WTC11 (cell line): ENCODE measurements around the gene OBSCN. TPM values are rescaled to one million over a fixed set of nuclear protein-coding genes. Genes with fewer than 3 reads are reported as not detected.

Experiments
- ATAC-seq: fragments of 200-7000 bp; cut with Tn5 transposase; 2 replicates; pipeline ENCODE4 v1.10.0; 2021; ENCODE audit warnings: mild to moderate bottlenecking, moderate library complexity
- CTCF ChIA-PET: fragments of 300-600 bp; sonication (Branson Sonifier 250); formaldehyde crosslinking; loops from one replicate; lab custom pipeline; 2021; ENCODE audit warnings: antibody characterized with exemption; lab: Charles Lee
- POLR2A ChIA-PET: fragments of 350-600 bp; sonication (Branson Sonifier 250); formaldehyde crosslinking; loops from one replicate; lab custom pipeline; 2021; ENCODE audit warnings: antibody characterized with exemption; lab: Charles Lee
- DNase-seq: peaks from one replicate; pipeline ENCODE4 v3.0.0; 2021; ENCODE audit warnings: low spot score
- H3K27ac Mint-ChIP-seq: 2 replicates; pipeline ENCODE4 v1.8.0; 2021; ENCODE audit warnings: mixed read lengths
- H3K27me3 Mint-ChIP-seq: 2 replicates; pipeline ENCODE4 v1.8.0; 2021; ENCODE audit warnings: low read depth, mild to moderate bottlenecking, moderate library complexity, mixed read lengths
- H3K36me3 Mint-ChIP-seq: 2 replicates; pipeline ENCODE4 v1.8.0; 2021; ENCODE audit warnings: mixed read lengths
- H3K4me1 Mint-ChIP-seq: 2 replicates; pipeline ENCODE4 v1.8.0; 2022; ENCODE audit warnings: mixed read lengths
- H3K4me3 Mint-ChIP-seq: 2 replicates; pipeline ENCODE4 v1.8.0; 2021; ENCODE audit warnings: mild to moderate bottlenecking, moderate library complexity, mixed read lengths
- H3K9me3 Mint-ChIP-seq: 2 replicates; pipeline ENCODE4 v1.8.0; 2021; ENCODE audit warnings: mixed read lengths
- ATF2 ChIP-seq: sonication (generic); formaldehyde crosslinking; IDR thresholded peaks from 2 replicates; pipeline ENCODE4 v1.8.1; 2022; ENCODE audit warnings: low read depth, missing genetic modification reagents, borderline replicate concordance
- CDX4 ChIP-seq: fragments of 250-450 bp; sonication (Bioruptor Pico); IDR thresholded peaks from 2 replicates; pipeline ENCODE4 v1.9.0; 2021; ENCODE audit warnings: moderate library complexity, mild to moderate bottlenecking, inconsistent platforms, borderline replicate concordance
- E2F1 ChIP-seq: sonication (generic); formaldehyde crosslinking; IDR thresholded peaks from 2 replicates; pipeline ENCODE4 v1.8.0; 2022; ENCODE audit warnings: mild to moderate bottlenecking, missing genetic modification reagents
- EMX1 ChIP-seq: fragments of 250-450 bp; sonication (Bioruptor Pico); IDR thresholded peaks from 2 replicates; pipeline ENCODE4 v1.8.0; 2021; ENCODE audit warnings: mild to moderate bottlenecking
- FOXK1 ChIP-seq: sonication (generic); formaldehyde crosslinking; IDR thresholded peaks from 2 replicates; pipeline ENCODE4 v1.8.0; 2022; ENCODE audit warnings: mild to moderate bottlenecking, moderate library complexity, missing genetic modification reagents
- GABPB1 ChIP-seq: sonication (generic); formaldehyde crosslinking; IDR thresholded peaks from 2 replicates; pipeline ENCODE4 v1.8.1; 2023; ENCODE audit warnings: mild to moderate bottlenecking, missing genetic modification reagents
- IRF2 ChIP-seq: sonication (generic); formaldehyde crosslinking; IDR thresholded peaks from 2 replicates; pipeline ENCODE4 v1.8.0; 2022; ENCODE audit warnings: low read depth, missing genetic modification reagents, borderline replicate concordance
- NFE2L1 ChIP-seq: sonication (generic); formaldehyde crosslinking; IDR thresholded peaks from 2 replicates; pipeline ENCODE4 v1.8.1; 2023; ENCODE audit warnings: missing genetic modification reagents
- PREB ChIP-seq: sonication (generic); formaldehyde crosslinking; IDR thresholded peaks from 2 replicates; pipeline ENCODE4 v1.8.1; 2022; ENCODE audit warnings: mild to moderate bottlenecking, missing genetic modification reagents, moderate library complexity, borderline replicate concordance
- RELA ChIP-seq: sonication (generic); formaldehyde crosslinking; IDR thresholded peaks from 2 replicates; pipeline ENCODE4 v1.8.1; 2022; ENCODE audit warnings: missing genetic modification reagents, mild to moderate bottlenecking, borderline replicate concordance
- TCF7 ChIP-seq: sonication (generic); formaldehyde crosslinking; IDR thresholded peaks from 2 replicates; pipeline ENCODE4 v1.8.0; 2022; ENCODE audit warnings: mild to moderate bottlenecking, low read depth, missing genetic modification reagents, moderate library complexity
- USF1 ChIP-seq: sonication (generic); formaldehyde crosslinking; IDR thresholded peaks from 2 replicates; pipeline ENCODE4 v1.8.0; 2022; ENCODE audit warnings: mild to moderate bottlenecking, missing genetic modification reagents
- USF2 ChIP-seq: sonication (generic); formaldehyde crosslinking; IDR thresholded peaks from 2 replicates; pipeline ENCODE4 v1.8.1; 2023; ENCODE audit warnings: mild to moderate bottlenecking, missing genetic modification reagents, moderate library complexity
- ZNF121 ChIP-seq: sonication (generic); formaldehyde crosslinking; IDR thresholded peaks from 2 replicates; pipeline ENCODE4 v1.8.0; 2023; ENCODE audit warnings: missing genetic modification reagents
- ZNF138 ChIP-seq: sonication (generic); formaldehyde crosslinking; conservative IDR thresholded peaks from 2 replicates; pipeline ENCODE4 v1.8.1; 2022; ENCODE audit warnings: mild to moderate bottlenecking, moderate library complexity, missing genetic modification reagents
- ZNF396 ChIP-seq: fragments of 250-450 bp; sonication (Bioruptor Pico); IDR thresholded peaks from 2 replicates; pipeline ENCODE4 v1.8.0; 2021; ENCODE audit warnings: mild to moderate bottlenecking, moderate library complexity, borderline replicate concordance
- ZNF416 ChIP-seq: fragments of 250-450 bp; sonication (Bioruptor Pico); IDR thresholded peaks from 2 replicates; pipeline ENCODE4 v1.9.0; 2021; ENCODE audit warnings: mild to moderate bottlenecking, inconsistent platforms
- ZNF671 ChIP-seq: fragments of 250-450 bp; sonication (Bioruptor Pico); IDR thresholded peaks from 2 replicates; pipeline ENCODE4 v1.8.0; 2021; ENCODE audit warnings: mild to moderate bottlenecking
- total RNA-seq: library from RNA; stranded (reverse); gene quantifications from 3 replicates; pipeline ENCODE4 v1.2.3, GENCODE V29; 2021

Gene OBSCN
- total RNA-seq, 1 experiment from 2014 or later: 38.8 TPM

GRCh38 chr1:228292609-228292911 lies 84.7 kb downstream of the OBSCN start:
- DNase-seq (no peak), ATAC-seq (no peak)
- ChIA-PET CTCF (interaction anchor here (1.6 kb wide), 1 partner anchor 17 kb away, joined by 4 read pairs; no protein-coding TSS in a partner anchor), POLR2A (no interaction called here)
- no peak for TF ChIP-seq FOXK1
- TF ChIP-seq USF1 (CRISPR knock-in tag): no peak
- no peak for TF ChIP-seq TCF7
- TF ChIP-seq E2F1 (CRISPR knock-in tag): no peak
- TF ChIP-seq RELA: no peak
- TF ChIP-seq ZNF396 (CRISPR knock-in tag): no peak
- TF ChIP-seq ATF2 (CRISPR knock-in tag): no peak
- TF ChIP-seq GABPB1 (CRISPR knock-in tag): no peak
- no peak for TF ChIP-seq NFE2L1 (CRISPR knock-in tag)
- TF ChIP-seq IRF2 (CRISPR knock-in tag): no peak
- TF ChIP-seq CDX4: no peak
- TF ChIP-seq ZNF121 (CRISPR knock-in tag): no peak
- TF ChIP-seq ZNF416 (CRISPR knock-in tag): no peak
- no peak for TF ChIP-seq USF2 (CRISPR knock-in tag)
- Mint-ChIP-seq H3K4me3 (no peak overlapping the region), H3K36me3 (peaks cover 48% of the 10 kb centered on the region), H3K27me3 (no peaks in the 10 kb centered on the region; the same call in none of the 2 replicates), H3K9me3 (peaks cover 36% of the 10 kb centered on the region), H3K27ac (no peak overlapping the region), H3K4me1 (no peaks in the 10 kb centered on the region)

- POLR2A ChIA-PET: no interaction called here
- H3K27me3 Mint-ChIP-seq: no peaks in the 10 kb centered on the region; the same call in none of the 2 replicates
- TF ChIP-seq EMX1 (CRISPR knock-in tag): no peak
- no peak for TF ChIP-seq NFE2L1 (CRISPR knock-in tag)
- no peak for TF ChIP-seq PREB (CRISPR knock-in tag)
- no peak for TF ChIP-seq ZNF138 (CRISPR knock-in tag)
- TF ChIP-seq ZNF671 (CRISPR knock-in tag): no peak
- no peak for ATAC-seq
- no peak overlapping the region for H3K4me3 Mint-ChIP-seq
- H3K9me3 Mint-ChIP-seq: peaks cover 45% of the 10 kb centered on the region
- CTCF ChIA-PET: interaction anchor here (1.6 kb wide), 1 partner anchor 18 kb away, joined by 4 read pairs; no protein-coding TSS in a partner anchor
- no peak overlapping the region for H3K27ac Mint-ChIP-seq
- DNase-seq: no peak
- H3K36me3 Mint-ChIP-seq: peaks cover 54% of the 10 kb centered on the region
- H3K4me1 Mint-ChIP-seq: no peaks in the 10 kb centered on the region
Observed at GRCh38 chr1:228293393-228293792, 85.5 kb downstream of the OBSCN start.
